ENCODE measurements around the gene DCXR.

The DCXR gene

GRCh38 chr17:82011617-82012187 lies 25.8 kb downstream of the DCXR start:
- DNase-seq (ENCODE audit: low read depth) = no peak

- DNase-seq (ENCODE audit: low read depth) = no peak
Observed at GRCh38 chr17:82010575-82011525, 26.6 kb downstream of the DCXR start.

DNA sequence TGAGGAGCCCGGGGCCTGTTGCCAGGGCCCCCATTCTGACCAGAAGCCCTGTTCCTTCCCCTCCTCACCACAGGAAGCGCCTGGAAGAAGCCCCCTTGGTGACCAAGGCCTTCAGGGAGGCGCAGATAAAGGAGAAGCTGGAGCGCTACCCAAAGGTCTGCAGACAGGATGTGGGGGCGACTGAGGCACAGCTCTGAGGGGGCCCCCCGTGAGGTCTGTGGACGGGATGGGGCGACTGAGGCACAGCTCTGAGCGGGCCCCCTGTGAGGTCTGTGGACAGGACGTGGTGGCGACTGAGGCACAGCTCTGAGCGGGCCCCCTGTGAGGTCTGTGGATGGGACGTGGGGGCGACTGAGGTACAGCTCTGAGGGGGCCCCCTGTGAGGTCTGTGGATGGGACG lies 28.1 kb downstream of the DCXR start:
- DNase-seq (ENCODE audit: low read depth) = no peak

DNA sequence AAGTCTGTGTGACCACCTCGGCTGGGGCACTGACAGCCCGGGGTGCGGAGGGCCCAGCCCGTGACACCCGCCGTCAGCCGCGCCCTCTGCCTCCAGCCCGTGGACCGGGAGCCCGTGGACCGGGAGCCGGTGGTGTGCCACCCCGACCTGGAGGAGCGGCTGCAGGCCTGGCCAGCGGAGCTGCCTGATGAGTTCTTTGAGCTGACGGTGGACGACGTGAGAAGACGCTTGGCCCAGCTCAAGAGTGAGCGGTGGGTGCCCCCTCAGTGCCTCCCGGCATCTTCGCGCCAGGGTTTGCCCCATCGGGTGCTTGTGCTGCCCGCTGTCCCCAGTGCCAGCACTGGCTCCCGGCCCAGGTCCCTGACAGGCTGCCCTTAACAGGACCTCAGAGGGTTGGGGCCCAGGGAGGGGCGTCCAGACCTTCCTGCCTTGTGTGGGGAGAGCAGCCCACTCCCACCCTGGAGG lies 28.5 kb downstream of the DCXR start:
- no peak for DNase-seq (ENCODE audit: low read depth)

DNA sequence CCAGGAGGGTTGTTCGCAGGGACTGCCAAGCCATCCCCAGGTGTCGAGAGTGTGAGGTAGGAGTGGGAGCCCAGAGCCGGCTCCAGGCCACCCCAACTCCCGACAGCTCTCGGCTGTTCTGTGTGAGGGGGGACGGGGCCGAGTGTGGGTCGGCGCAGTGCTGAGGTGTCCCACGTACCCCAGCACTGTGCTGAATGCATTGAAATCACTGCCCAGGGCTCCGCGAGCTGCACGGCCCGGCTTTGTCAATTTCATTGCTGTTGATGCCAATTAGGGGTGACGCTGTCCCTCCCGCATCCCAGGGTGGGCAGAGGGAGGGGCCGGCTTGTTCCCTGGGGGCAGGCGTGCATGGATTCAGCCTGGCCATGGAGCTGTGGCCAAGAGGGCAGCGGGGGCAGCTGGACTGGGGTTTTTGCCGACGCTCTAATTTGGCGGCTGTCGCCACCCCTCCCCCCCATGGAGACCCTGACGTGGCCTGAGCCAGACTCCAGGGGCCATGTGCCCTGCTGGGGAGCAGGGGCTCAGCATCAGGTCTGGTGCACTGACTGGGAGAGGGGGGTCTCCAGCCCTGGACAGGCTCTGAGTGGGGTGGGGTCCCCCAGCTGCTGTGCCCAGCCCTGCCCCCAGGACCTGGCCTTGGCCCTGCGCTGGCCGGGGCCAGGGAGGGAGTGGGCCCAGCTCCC lies 29.1 kb downstream of the DCXR start:
- DNase-seq (ENCODE audit: low read depth) = no peak

- DNase-seq (ENCODE audit: low read depth) = no peak
Observed at GRCh38 chr17:82007495-82008257, 29.8 kb downstream of the DCXR start.

DNA sequence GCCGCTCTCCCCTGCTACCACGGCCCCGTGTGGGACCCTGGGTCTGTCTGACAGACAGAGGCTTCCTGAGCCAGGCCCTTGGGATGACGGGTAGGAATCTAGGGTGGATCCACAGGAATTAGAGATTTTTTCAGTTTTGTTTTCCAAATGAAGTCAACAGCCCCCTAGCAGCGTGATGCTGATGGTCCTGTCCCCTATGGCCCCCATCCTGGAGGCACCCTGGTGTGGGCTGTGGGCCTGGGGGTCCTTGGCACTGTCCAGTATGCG lies 30.3 kb downstream of the DCXR start:
- DNase-seq (ENCODE audit: low read depth) = no peak

DNA sequence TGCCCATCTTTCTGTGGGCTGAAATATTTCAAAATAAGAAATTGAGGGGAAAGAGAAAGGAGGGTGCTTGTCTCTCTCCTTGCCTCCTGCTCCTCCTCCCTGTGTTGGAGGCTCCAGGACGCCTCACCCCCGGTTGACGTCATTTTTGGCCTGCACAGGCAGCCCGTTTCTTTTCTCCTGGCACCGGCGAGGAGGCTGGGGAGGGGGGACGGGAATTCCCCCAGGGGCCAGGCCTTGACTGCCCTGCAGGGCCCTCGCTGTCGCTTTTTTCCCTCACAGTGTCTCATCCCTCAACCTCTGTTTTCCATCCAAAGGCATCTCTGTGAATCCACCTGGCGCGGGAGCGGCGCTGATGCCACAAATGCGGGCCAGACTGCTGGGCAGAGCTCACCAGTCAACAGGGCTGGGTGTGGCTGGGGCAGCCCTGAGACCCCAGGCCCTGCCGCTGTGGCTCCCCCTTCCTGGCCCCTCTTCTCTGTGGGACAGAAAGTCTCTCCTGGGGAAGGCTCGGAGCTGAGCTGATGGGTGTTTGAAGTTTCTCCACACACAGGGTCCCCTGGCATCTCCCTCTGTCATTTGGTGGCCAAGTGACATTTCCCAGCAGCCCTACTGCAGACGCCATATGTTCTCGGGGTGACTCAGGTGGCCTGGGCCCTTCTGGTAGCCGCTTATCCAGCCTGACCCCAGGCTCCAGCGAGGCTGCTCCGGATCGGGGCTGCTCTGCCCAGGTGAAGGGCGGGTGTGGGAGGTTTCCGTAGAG lies 30.8 kb downstream of the DCXR start:
- DNase-seq (ENCODE audit: low read depth) = no peak

DNA sequence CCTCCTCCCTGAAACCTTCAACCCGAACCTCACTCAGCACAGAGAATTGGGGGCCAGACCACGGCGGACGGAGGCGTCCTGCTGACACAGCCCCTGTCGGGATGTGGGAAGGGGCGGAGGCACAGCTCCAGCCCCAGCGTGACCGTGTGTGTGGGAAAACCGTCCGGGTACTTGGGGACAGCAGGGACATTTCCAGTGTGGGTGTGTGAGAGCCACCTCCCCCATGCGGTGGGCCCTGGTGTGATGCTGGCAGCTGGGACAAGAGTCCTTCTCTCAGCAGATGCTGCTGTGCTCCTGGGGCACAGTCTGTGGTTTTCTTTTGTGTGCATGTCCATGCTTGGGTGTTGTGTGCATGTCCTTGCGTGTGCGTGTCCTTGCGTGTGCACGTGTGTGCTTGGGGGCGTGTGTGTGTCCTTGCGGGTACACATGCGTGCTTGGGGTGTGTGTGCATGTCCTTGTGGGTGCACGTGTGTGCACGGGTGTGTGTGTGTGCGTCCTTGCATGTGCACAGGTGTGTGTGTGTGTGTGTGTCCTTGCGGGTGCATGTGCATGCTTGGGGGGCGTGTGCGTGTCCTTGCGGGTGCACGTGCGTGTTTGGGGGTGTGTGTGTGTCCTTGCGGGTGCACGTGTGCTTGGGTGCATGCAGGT lies 31.7 kb downstream of the DCXR start:
- no peak for DNase-seq (ENCODE audit: low read depth)

DNA sequence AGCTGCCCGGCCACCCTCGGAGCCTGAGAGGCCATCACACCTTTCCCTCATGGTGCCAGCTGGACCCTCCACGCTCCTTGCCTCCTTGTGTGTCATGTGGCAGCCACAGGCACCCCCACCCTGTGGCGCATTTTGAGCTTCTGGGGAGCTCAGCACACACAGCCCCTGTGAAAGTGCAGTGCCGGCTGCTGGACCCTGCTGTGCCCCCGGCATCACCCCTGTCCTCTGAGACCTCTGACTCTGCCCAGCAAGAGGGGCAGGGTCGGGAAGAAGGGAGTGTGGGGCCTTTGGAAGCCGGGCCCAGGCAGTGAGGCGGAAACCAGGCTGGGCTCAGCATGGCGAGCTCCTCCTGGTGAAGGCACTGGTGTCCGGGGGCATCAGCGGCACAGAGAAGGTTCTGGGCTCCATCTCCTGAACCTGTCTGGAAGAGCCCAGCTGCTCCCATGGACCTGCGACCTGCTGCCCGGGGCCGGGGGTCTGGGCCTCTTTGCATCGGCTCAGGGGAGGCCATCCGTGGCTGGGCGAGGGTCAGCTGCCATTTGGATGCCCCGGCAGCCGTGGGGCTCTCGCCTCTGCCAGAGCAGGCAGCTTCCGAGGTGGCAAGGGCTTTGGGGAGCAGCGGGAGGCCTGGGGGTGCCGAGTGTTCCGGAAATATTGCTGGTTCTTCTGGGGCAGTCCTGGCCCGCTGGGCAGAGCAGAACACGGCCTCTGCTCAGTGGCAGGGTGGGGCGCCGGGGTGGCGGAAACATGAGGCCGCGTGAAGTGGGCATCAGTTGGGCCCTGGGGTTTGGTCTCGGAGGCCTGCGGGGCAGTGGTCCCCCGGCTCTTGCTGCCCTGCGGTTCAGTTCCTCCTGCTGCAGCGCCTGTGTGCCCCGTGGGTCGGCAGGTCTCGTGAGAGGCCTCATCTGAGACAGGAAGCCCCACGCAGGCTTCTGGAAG lies 32.7 kb downstream of the DCXR start:
- DNase-seq (ENCODE audit: low read depth) = no peak

GRCh38 chr17:82003411-82004381 lies 33.8 kb downstream of the DCXR start:
- DNase-seq (ENCODE audit: low read depth) = peak; percentile 8

GRCh38 chr17:82001571-82002056 lies 35.9 kb downstream of the DCXR start:
- DNase-seq (ENCODE audit: low read depth) = no peak

DNA sequence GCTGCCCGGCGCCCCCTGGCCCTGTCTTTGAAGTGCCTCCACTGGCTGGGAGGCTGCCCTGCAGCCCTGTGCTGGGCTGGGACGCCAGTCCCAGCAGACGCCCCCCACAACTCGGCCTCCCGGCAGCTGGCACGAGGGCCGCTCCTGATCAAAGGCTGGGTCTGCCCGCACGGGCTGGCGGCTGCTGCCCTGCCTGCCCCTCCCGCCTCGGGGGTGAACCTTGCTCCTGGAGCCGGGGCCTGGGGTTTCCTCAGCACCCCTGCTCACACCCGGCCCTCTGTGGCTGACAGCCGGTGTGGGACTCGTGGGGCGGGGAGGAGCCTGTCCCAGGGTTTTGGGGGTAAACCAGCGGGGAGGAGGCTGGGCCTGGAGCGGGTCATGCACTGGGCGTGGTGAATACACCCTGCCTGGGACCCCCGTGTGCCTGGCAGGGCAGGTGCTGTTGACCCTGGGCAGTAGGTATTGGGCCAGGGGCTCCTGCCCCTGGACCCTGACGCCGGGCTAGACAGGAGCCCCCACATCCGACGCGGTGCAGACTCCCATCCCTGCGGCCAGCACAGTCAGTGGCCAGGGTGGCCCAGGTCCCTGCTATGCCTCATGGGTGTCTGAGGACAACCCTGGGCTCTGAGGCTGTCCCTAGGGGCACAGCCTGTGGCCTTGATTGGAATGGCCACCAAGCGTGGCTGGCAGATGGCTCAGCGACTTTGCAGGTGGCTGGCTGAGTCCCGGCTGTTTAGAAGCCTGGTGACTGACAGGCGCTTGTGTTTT lies 36.5 kb downstream of the DCXR start:
- no peak for DNase-seq (ENCODE audit: low read depth)

- no peak for DNase-seq (ENCODE audit: low read depth)
Observed at GRCh38 chr17:81999976-82000802, 37.3 kb downstream of the DCXR start.

- DNase-seq (ENCODE audit: low read depth) = no peak
Observed at GRCh38 chr17:81999587-81999975, 37.9 kb downstream of the DCXR start.

- DNase-seq (ENCODE audit: low read depth) = no peak
Observed at GRCh38 chr17:81998691-81999438, 38.6 kb downstream of the DCXR start.

All from activated T-cell treated with anti-CD3 and anti-CD28 coated beads for 24 hours (primary cell).